Spleen (tissue), 7 donors: ENCODE results near the gene MYBPC3.

Source experiments
- CTCF ChIP-seq, 11 experiments: fragments of 200-600 bp in 7 of 11; fragments of 450-650 bp in 4 of 11; sonication (generic) in 4 of 11; IDR thresholded peaks in 8 of 11; conservative IDR thresholded peaks in 3 of 11; 1 replicate in 7 of 11; 2 replicates in 4 of 11; pipeline versions ENCODE4 v1.4.0 to v1.8.0; 2016 to 2021; ENCODE audit warnings: antibody characterized with exemption in 11 of 11, inconsistent platforms in 4 of 11, mild to moderate bottlenecking in 1 of 11
- POLR2A ChIP-seq, 3 donors: fragments of 450-650 bp; IDR thresholded peaks; one replicate each; pipeline ENCODE4 v1.5.1; 2017; ENCODE audit warnings: antibody characterized with exemption in 3 of 3, mild to moderate bottlenecking in 1 of 3
- donor health status: DM: no; HTN: no; CAD: no; lungs with moderate emphysema.
- donor health status: DM: no; HTN: no; CAD: no.
- donor health status: DM: no; HTN: no; CAD: no.

- TF ChIP-seq CTCF (IDR thresholded peaks at IDR 0.05 in 8 of 11, conservative IDR thresholded peaks at IDR 0.05 in 3 of 11) = no peak
- no peak for TF ChIP-seq POLR2A (IDR thresholded peaks at IDR 0.05)
These were observed 1.1 kb downstream of the MYBPC3 start for GRCh38 chr11:47351156-47352126.
